HG02981 (cell line): ENCODE data around the gene C16orf92.
A peak's percentile ranks its signal among the peaks of the same experiment; 100 is the strongest.

Experiments
- ATAC-seq: cut with Tn5 transposase; IDR thresholded peaks from one replicate; pipeline ENCODE4 v1.9.1; 2021; ENCODE audit warnings: mild to moderate bottlenecking, moderate library complexity; ENCODE audit not compliant: unreplicated experiment

Gene C16orf92

DNA sequence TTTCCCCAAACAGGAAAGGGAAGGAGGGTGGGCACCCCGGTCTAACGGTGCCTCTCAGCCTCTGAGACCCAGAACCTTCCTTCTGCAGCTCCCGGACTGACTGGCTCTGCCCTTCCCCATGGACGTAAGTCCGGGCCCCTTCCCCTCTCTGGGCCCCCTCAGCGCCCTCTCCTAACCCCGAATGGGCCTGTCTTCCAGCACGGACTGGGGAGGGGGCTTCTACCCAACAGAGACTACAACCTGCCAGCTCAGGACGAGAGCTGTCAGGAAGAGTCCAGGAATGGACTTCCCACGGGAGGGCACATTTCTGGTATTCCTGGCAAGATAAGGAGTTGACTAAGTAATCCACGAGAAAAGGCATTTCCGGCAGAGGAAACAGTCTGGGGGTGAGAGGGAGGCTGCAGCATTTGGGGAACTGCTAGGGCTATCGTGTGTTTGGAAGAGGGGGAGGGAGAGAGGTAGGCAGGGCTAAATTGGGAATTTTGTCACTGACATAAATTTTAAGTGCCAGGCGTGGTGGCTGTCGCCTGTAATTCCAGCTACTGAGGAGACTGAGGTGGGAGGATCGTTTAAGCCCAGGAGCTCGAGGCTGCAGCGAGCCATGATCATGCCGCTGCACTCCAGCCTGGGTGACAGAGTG lies 30.5 kb downstream of the C16orf92 start:
- ATAC-seq = no peak

DNA sequence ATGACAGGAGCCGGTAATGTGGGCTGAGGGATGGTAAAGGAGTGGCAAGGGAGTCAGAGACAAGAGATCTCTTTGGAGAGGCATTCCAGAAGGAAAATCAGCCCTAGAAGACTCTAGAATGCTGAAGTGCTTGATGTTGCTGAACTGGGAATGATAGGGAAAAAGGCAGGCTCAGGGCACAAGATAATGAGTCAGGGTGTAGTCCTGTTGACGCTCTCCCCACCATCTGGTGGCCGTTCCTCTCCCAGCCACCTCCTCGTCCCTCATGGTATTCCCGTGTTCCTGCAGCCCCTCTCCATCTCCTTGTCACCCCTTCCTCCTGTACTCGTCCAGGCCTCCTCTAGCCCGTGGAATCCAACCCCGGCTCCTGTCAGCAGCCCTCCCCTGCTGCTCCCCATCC lies 31.5 kb downstream of the C16orf92 start:
- ATAC-seq = no peak

DNA sequence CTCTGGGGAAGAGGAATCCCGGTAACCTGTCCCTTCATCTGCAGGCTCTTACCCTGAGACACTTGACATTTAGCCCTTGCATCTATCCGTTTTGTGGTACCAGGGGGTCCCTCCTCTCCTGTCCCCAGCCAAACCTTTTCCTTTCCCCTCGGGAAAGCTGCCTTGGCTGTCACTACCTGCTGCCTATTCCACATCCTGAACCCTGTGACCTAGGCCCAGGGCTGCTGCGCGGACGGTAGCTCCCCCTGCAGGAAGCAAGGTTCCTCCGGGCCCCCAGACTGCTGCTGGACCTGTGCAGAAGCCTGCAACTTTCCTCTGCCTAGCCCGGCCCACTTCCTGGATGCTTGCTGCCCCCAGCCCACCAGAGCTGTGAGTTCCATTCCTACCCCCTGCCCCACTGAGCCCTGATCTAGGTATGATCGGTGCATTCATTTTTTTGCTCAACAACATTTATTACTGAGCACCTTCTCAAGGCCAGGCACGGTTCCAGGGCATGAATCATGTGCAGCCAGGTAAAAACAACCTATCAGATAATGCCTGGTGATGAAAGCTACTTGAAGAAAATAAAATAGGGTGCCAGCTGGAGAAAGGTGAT lies 32.1 kb downstream of the C16orf92 start:
- ATAC-seq = no peak

DNA sequence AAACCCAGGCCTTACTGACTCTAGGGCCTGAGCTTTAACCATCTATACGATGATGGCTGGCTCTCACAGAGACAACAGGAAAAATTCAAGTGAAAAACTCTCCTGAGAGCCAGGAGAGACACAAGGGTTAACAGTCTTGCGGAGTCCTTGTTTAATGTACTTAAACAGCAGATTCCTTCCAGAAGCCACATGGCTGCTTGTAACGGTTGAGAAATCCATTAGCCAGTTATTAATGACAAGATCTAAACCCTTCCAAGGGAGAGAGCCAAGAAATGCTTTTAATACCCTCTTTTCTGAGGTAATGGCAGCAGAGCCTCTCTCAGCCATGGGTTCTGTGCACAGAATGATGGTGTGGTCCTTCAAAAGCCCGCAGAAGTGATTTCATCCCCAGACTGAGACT lies 37.3 kb downstream of the C16orf92 start:
- ATAC-seq = no peak

DNA sequence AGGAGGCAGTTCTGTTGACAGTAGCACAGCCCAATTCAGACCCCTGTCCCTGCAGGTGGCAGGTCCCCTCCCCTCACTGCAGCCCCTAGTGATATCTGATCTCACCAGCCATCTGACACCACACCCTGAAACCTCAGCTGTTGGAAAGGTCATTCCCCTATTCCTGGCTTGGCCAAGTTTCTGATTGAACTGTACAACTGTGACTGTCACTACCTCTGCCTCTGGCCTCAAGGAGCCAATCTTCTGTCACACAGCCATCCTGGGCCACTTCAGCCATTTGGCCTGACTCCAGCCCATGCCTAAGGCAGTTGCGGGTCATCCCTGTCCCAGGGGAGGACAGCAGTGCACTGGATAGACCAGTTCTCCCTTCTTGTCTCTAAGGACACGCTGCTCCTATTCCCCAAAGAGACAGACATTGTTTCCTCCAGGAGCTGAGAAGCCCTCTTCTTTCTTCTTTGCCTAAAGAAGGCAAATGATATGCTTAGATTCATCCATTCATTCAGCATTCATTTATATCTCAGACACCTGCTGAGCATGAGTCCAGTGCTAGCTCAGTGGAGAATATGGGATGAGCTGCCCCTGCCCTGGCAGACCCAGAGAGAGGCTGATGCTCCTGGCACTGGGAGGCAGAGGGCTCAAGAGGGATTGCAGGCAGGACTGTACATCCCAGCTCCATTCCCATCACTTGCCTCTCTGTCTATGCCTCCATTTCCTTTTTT lies 38.0 kb downstream of the C16orf92 start:
- ATAC-seq = no peak

DNA sequence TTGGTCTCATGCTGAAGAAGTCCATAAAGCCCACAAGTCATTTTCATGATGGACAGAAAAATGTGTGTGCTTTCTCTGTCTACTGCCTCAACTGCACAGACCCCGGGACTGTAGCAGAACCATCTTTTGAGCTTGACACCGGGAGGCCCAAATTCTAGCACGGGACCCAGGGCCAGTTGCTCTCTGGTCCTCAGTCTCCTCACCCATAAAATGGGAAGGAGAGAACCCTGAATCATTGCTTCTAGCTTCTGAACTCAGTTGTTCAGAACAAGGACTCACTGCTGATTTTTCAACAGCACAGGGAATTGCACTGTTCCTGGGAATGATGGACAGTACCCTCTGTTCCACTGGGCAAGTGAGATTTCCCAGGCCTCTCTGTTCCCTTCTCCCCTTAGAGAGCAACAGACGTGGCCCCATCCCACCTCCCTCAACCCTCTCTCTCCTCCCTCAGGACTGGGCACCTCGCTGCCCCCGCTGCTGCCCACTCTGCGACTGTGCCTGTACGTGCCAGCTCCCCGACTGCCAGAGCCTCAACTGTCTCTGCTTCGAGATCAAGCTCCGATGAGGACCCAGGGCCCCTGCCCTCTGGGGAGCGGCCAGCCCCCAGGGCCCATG lies 40.4 kb downstream of the C16orf92 start:
- ATAC-seq = no peak

DNA sequence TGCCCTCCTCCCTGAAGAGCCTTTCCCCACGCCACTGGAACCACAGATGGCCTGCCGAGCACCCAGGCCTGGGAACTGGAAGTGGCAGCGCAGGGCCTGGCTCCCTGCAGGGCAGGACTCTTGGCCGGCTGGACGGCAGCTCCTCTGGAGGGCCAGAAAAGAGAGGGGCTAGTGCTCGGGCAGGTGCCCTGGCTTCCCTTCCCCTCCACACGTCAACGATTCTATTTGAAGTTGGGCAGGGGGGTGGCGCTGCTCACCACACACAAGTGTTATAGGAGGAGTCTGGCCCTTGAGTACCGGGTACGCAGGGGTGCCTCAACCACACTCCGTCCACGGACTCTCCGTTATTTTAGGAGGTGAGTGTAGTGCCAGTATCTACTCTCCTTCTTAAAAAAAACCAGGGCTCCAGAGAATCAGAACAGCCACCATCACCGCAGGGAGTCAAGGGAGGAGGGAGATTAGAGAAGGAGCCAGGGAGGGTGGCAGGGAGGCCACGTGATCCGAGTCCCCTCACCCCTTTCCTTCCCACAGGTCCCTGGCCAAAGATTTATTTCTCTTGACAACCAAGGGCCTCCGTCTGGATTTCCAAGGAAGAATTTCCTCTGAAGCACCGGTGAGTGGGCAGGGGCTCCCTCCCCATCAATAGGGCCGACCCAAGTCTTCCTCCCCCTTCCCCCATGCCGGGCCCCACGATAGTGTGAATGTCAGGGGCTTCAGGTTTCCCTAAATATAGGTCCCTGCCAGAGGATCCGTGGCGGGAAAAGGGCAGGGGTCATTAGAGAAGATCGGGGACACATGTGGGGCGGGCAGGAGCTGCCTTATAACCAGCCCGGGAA lies 41.1 kb downstream of the C16orf92 start:
- no peak for ATAC-seq

DNA sequence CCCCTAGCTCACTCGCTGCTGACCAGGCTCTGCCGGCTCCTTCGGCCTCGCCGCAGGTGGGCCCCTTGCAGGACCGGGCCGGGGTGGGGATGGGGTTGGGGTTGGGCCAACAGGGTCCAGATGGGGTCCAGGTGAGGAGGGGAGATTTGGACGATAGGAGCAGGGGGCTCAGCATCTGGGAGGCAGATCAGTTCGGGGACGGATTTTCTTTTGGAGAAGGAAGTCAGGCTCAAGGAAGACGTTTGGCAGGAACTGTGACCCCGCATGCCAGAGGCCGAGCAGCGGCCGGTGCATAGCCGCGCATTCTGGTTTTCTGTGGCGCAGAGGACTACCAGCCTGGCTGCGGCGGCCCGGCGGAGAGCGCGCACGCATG lies 41.7 kb downstream of the C16orf92 start:
- no peak for ATAC-seq

DNA sequence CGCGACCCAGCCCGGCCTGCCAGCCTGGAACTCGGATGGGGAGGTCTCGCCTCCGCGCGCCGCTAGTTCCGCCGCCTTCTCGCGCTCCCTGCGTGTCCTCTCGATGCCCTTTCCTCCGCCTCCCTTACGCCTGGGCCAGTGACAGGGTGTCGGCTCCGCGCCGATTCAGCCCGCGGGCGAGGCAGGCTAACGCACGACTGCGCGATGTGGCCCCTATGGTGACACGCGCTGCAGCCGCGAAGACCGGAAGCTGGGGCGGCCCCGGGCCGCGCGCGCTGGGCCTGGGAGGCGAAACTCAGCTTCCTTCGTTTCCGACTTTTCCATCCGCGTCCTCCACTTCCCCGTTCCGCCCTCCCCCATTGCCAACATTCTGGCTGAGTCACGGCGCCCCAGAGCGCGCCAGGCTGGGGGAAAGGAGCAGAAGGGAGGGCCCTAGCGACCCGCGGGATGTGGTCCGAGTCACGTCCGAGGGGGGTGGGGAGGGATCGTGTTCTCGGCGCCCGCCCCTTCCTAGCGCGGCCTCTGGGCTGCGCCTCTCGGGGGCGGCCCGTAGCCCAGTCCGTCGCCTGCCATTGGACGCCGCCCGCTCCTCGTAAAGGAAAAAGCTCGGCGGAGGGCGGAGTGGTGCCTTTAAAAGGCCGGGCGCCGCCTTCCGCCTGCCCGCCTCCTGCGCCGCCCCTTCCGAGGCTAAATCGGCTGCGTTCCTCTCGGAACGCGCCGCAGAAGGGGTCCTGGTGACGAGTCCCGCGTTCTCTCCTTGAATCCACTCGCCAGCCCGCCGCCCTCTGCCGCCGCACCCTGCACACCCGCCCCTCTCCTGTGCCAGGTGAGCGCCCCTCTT lies 42.3 kb downstream of the C16orf92 start, which contains the start of gene ALDOA:
Gene ALDOA, plus strand, starts transcription at position 659 of the 841 bp plus-strand sequence. CDS start 1,138 bp downstream, outside the sequence.
- peak; percentile 82 for ATAC-seq

DNA sequence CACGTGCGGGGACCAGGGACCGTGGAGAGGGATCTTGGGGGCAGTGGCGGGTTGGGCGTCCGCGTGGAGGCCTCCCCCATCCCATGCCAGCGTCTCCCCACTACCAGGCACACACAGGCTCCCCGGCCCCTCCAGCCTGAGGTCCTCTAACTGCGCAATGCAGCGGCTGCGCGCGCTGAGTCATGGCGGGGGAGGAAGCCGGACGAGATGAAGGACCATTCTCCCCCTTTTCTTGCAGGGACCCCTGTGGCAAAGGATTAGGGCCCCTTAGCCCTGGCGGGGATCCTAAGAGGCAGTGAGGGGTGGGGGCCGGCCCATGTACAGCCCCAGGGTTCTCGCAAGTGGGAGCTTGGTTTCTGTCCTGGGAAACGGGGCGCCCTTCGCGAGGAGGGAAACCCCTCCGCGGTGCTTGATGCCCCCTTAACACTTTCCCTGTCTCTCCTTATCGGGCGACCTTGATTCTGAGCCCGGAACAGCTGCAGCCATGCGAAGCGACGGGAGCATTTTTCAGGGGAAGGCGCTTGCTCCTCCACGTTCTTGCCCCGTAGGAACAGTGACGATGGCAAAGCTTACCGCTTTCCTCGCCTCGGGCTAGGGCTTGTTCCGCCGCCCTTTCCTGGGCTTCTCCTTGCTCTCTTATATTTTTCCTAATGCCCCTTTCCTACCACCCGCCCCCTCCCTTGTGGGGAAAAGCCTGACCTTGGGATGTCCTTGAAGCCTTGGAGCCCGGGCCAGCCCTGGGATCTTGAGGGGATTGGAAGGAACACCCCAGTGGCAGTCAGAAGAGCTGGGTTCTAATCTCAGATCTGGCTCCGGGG lies 43.2 kb downstream of the C16orf92 start:
- ATAC-seq = no peak

DNA sequence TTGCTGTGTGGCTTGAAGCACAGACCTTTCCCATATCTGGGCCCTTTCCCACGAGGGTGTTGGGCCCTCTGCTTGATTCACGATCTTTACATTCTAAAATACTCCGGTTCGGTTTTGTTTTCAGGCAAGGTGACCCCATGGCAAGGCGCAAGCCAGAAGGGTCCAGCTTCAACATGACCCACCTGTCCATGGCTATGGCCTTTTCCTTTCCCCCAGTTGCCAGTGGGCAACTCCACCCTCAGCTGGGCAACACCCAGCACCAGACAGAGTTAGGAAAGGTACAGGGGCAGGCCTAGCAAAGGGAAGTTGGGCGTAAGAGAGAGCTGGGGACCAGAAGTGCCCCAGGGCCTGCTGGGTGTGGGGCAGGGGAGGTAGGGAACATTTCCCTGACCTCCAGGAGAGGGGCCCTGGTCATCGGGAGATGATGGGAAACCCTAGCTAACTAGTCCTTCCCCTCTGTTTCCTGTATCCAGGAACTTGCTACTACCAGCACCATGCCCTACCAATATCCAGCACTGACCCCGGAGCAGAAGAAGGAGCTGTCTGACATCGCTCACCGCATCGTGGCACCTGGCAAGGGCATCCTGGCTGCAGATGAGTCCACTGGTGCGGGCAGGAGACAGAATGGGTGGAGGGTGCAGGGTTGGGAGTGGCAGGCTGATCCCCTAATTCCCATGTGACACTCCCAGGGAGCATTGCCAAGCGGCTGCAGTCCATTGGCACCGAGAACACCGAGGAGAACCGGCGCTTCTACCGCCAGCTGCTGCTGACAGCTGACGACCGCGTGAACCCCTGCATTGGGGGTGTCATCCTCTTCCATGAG lies 44.0 kb downstream of the C16orf92 start:
- no peak for ATAC-seq

DNA sequence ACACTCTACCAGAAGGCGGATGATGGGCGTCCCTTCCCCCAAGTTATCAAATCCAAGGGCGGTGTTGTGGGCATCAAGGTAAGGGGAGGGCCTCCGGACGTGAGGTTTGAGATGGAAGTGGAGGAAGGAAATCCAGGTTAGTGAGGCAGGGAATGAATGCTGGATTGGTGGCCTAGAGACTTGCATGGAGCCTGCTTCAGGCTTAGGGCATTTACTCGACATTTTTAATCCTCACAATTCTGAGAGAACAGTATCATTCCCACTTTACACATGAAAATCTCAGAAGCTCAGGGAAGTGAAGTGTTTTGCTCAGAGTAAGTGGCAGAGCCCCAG lies 44.6 kb downstream of the C16orf92 start:
- ATAC-seq = no peak

DNA sequence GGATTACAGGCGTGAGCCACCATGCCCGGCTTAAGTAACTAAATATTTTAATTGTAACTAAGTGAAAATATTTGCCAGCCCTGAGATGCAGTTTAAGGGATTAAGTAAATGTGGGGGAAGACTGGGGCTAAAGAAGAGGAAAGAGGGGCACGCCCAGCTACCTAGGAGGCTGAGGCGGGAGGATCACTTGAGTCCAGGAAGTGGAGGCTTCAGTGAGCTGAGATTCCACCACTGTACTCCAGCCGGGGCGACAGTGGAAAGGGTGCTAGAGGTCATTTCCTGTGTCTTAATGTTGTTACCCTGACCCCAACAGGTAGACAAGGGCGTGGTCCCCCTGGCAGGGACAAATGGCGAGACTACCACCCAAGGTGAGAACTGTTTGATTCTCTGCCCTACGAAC lies 45.3 kb downstream of the C16orf92 start:
- ATAC-seq = no peak

DNA sequence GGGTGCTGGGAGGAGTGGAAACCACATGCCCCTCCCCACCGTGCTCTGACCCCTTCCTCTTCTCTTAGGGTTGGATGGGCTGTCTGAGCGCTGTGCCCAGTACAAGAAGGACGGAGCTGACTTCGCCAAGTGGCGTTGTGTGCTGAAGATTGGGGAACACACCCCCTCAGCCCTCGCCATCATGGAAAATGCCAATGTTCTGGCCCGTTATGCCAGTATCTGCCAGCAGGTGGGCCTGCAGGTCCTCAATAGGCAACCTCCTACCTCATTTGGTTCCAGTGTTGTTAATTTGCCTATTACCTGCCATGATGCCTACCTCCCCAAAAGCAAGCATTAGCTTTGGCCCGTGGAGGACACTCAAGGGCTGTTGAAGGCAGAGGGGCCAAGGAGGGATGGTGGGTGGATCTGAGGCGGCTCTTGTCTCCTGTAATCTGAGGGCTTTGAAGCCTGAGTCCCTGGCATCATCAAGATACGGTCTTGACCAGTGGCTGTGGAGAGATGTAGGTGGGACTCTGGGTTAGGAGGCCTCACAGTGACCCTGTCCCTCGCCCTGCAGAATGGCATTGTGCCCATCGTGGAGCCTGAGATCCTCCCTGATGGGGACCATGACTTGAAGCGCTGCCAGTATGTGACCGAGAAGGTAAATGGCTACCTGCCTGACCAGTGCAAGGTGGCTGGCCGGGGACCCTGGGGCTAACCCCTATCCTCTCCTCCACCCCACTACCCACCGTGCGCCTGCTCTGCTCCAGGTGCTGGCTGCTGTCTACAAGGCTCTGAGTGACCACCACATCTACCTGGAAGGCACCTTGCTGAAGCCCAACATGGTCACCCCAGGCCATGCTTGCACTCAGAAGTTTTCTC lies 46.0 kb downstream of the C16orf92 start:
- ATAC-seq = no peak

DNA sequence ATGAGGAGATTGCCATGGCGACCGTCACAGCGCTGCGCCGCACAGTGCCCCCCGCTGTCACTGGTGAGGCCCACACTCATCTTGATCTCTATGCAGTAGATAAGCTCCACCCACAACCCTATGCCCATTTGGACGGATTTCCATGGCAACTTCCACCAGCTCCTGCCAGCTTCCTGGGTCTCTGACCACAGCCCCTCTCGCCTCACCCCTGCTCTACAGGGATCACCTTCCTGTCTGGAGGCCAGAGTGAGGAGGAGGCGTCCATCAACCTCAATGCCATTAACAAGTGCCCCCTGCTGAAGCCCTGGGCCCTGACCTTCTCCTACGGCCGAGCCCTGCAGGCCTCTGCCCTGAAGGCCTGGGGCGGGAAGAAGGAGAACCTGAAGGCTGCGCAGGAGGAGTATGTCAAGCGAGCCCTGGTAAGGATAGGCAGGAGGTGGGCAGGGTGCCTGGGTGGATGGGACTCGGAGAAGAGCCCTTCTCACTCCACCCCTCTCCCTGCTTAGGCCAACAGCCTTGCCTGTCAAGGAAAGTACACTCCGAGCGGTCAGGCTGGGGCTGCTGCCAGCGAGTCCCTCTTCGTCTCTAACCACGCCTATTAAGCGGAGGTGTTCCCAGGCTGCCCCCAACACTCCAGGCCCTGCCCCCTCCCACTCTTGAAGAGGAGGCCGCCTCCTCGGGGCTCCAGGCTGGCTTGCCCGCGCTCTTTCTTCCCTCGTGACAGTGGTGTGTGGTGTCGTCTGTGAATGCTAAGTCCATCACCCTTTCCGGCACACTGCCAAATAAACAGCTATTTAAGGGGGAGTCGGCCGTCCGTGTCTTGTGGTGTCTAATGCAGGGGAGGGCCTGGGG lies 46.8 kb downstream of the C16orf92 start:
- no peak for ATAC-seq

DNA sequence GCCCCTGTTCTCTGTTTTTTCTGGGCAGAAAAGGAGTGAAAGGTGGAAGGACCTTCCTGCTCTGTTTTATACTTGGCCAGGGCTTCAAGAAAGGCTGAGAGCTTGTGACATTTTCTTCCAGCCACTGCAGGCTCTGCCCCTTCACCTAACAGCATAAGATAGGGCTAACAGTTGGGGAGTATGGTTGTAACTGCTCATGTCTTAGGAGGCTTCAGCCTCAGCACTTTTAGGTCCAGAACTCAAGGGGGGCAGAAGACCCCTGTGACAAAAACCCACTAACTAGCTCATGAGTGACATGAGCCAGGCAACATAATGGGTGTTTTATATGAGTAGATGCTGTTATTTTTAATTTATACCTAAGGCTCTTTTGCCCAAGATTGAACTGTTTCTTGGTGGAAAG lies 47.5 kb downstream of the C16orf92 start:
- ATAC-seq = no peak
